ENCODE measurements around the gene CA4. TPM values are rescaled to one million over a fixed set of nuclear protein-coding genes. Genes with fewer than 3 reads are reported as not detected.

Gene CA4
- total and polyA plus RNA-seq, 4 donors, result 0.14 to 0.67 (median 0.44) TPM

- DNase-seq (ENCODE audit: low spot score), result no peak
- H3K27ac ChIP-seq (ENCODE audit: low read depth in 1 of 2, low read length in 2 of 2), result no peak overlapping the region
- 86% methylated on average over 14 of the region's 14 CpGs for WGBS
- peaks cover 0 to 8% (median under 1%) of the 10 kb centered on the region in 4 donors for H3K4me1 ChIP-seq (ENCODE audit: control insufficient read depth in 4 of 4, insufficient read depth in 4 of 4, low read length in 3 of 4)
- no peaks in the 10 kb centered on the region for H3K36me3 ChIP-seq (ENCODE audit: control insufficient read depth in 4 of 4, insufficient read depth in 3 of 4, low read depth in 1 of 4, low read length in 3 of 4)
- peaks cover 0 to 7% (median 1%) of the 10 kb centered on the region in 4 donors for H3K27me3 ChIP-seq (ENCODE audit: control insufficient read depth in 4 of 4, insufficient read depth in 4 of 4, low read length in 3 of 4)
- H3K4me3 ChIP-seq (ENCODE audit: low read depth in 1 of 3, low read length in 3 of 3), result no peak overlapping the region
- no peaks in the 10 kb centered on the region for H3K9me3 ChIP-seq (ENCODE audit: control insufficient read depth in 4 of 4, low read length in 3 of 4)
- H3K9ac ChIP-seq (ENCODE audit: low read depth in 1 of 2, low read length in 2 of 2), result no peak overlapping the region
- TF ChIP-seq RXRA (IDR thresholded peaks at IDR 0.05) (no peak), YY1 (IDR thresholded peaks at IDR 0.05) (no peak), GABPA (IDR thresholded peaks at IDR 0.05 in 1 of 2, conservative IDR thresholded peaks at IDR 0.05 in 1 of 2) (no peak), SP1 (IDR thresholded peaks at IDR 0.05) (no peak), RAD21 (IDR thresholded peaks at IDR 0.05) (no peak), HNF4G (IDR thresholded peaks at IDR 0.05) (no peak), ZBTB33 (IDR thresholded peaks at IDR 0.05) (no peak), EGR1 (IDR thresholded peaks at IDR 0.05; ENCODE audit: low read depth in 2 of 2) (no peak), TAF1 (conservative IDR thresholded peaks at IDR 0.05) (no peak), FOXA1 (IDR thresholded peaks at IDR 0.05) (no peak), REST (IDR thresholded peaks at IDR 0.05) (no peak), FOXA2 (IDR thresholded peaks at IDR 0.05) (no peak), NR2F2 (IDR thresholded peaks at IDR 0.05) (no peak), HNF4A (conservative IDR thresholded peaks at IDR 0.05) (no peak), JUND (IDR thresholded peaks at IDR 0.05) (no peak), CTCF (IDR thresholded peaks at IDR 0.05; ENCODE audit: low read depth, low read length, missing input control) (no peak)
- TF ChIP-seq, protein P1, sequence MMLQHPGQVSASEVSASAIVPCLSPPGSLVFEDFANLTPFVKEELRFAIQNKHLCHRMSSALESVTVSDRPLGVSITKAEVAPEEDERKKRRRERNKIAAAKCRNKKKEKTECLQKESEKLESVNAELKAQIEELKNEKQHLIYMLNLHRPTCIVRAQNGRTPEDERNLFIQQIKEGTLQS (IDR thresholded peaks at IDR 0.05), result no peak
- TF ChIP-seq, protein P2, sequence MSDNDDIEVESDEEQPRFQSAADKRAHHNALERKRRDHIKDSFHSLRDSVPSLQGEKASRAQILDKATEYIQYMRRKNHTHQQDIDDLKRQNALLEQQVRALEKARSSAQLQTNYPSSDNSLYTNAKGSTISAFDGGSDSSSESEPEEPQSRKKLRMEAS (IDR thresholded peaks at IDR 0.05), result no peak
Measured at GRCh38 chr17:60154616-60155426, 5.0 kb downstream of the CA4 start.

All from liver (tissue), 9 donors.